NCI-H1436 treated with DMSO at 0.1 percent for 48 hours (cell line): Measurements from ENCODE around the gene AKAP7.
"Not testable (repeated sequence)": the region's sequence is repeated elsewhere in the genome, so short reads cannot be mapped to it uniquely, and the experiment has no call there.

ENCODE experiments used
- DNase-seq: peaks from one replicate; lab custom pipeline; 2025; lab: John Stamatoyannopoulos, UW

AKAP7 gene

DNA sequence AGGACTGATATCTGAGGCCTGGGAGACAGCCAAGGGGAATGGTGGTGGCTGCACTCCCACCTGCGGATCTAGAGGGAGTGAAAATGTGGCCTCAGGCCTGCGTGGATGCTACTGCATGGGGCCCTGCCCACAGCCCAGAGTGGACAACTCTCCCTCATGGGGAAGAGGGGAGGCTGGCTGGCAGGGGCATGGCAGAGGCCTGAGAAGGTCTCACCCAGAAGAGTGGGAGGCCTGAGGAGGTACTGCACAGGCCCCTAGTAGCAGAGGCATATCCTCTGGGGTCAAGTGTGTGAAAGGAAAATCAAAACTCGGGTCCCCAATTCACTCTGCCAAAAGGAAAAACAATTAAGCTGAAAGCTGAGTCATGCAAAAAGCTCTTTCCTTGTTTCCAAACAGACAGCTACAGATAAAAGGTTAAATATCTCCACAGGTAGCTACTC is 158.2 kb downstream of the AKAP7 start:
- no peak for DNase-seq

DNA sequence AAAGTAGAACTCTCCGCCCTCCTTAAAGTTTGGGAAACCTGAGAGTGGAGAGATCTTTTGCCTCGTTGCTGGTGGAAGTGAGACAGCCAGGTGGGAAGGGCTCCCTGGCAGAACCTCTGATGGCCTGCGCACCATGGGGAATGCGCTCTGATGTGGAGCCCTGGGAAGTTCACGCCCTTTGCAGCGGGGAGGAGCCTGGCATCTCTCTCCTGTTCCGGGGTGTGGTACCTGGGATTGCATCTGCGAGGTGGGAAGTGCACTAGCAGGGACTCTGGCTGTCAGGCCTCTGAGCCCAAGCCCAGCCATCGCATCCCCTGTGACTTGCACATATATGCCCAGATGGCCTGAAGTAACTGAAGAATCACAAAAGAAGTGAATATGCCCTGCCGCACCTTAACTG is 159.8 kb downstream of the AKAP7 start:
- DNase-seq = no peak

DNA sequence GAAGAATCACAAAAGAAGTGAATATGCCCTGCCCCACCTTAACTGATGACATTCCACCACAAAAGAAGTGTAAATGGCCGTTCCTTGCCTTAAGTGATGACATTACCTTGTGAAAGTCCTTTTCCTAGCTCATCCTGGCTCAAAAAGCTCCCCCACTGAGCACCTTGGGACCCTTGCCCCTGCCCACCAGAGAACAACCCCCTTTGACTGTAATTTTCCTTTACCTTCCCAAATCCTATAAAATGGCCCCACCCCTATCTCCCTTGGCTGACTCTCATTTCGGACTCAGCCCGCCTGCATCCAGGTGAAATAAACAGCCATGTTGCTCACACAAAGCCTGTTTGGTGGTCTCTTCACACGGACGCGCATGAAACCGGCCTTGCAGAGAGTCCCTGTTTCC is 165.6 kb downstream of the AKAP7 start:
- not testable (repeated sequence) for DNase-seq

DNA sequence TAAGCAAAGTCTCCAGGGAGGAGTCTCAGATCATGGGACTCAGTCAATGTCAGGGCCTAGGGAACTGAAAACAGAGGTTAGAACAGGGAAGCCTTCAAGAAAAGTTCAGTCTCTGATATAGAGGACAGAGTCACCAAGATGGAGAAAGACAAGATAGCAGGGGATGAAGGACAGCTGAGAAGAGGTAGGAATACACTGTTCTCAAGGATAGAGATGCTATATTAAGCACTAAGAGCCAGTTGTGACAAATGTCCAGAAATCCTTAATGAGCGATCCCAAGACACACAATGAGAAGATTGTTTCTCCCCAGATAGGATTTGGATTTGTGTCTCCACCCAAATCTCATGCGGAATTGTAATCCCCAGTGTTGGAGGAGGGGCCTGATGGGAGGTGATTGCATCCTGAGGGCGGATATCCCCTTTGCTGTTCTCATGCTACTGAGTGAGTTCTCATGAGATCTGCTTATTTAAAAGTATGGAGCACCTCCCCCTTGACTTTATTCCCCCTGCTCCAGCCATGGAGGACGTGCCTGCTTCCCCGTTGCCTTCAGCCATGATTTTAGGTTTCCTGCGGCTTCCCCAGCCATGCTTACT is 168.2 kb downstream of the AKAP7 start:
- no peak for DNase-seq

DNA sequence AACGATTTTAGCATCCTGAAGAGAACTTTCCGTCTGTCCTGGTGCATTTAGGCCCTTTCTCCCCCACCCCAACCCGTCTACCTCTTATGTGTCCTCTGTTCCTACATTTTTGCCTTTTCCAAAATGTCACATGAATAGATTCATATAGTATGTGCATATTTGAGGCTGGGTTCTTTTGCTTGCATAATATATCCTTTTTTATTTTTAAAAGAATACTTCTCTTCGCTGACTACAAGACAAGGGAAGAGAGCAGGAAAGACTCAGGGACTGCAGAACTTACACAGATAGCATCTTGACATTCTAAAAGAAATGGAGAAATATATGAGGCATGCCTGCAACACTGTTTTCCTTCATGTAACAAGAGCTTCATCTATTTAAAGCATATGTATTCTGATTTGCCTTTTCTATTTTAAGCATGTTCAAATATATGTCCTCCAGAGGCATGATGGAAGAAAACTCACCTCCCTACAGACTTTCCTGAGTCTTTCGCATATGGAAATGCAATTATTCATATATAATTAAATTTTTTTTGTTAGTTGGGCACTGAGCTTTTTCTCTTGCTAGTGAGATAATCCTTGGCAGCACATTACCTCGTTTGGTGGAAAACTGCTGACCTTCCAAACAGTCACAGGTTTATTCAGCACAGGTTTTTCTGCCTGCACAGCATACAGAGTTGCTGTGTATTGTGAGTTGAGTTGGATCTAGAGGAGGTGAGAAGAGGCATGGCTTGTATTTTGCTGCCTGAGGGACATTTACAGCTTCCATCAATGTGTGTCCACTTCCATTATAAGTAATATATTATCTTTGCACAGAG is 170.0 kb downstream of the AKAP7 start:
- DNase-seq = no peak

DNA sequence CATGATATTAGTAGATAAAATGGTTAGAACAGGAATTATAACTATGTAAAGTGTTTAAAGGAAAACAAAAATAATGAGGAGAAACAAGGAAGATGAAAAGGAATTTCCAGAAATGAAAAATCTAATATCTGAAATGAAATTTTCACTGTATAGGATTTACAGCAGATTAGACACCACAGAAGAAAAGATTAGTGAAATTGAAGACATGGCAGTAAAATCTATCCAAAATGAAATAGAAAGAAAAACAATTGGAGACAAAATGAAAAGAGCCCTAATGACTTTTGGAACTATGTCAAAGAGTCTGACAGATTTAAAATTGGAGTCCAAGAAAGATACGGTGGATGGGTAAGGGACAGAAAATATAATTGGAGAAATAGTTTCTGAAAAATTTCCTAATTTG is 174.2 kb downstream of the AKAP7 start:
- no peak for DNase-seq

DNA sequence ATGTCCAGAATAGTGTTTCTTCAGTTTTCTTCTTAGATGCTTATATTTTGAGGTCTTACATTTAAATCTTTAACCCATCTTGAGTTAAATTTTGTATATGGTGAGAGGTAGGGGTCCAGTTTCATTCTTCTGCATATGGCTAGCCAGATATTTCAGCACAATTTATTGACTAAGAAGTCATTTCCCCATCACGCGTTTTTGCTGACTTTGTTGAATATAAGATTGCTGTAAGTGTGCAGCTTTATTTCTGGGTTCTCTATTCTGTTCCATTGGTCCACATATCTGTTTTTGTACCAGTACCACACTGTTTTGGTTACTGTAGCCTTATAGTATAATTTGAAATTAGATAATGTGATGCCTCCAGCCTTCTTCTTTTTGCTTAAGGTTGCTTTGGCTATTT is 179.6 kb downstream of the AKAP7 start:
- DNase-seq = no peak

DNA sequence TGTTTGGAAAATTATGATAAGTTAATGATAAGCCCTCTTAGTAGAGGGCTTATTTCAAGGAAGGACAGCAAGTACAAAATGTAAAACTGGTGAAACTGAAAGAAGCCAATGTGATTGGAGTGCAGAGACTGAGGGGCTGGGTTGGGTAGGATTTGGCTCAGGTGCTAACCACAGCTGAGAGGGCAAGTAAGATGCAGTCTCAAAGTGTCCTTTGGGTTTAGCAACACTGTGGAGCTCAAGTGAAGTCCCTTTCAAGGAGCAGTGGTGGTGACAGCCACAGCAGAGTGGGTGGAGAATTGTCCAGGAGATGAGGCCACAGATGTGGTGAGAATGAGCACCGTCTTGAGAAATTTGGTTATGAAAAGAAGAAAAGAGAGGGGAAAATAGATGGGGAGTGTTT is 181.4 kb downstream of the AKAP7 start:
- no peak for DNase-seq

DNA sequence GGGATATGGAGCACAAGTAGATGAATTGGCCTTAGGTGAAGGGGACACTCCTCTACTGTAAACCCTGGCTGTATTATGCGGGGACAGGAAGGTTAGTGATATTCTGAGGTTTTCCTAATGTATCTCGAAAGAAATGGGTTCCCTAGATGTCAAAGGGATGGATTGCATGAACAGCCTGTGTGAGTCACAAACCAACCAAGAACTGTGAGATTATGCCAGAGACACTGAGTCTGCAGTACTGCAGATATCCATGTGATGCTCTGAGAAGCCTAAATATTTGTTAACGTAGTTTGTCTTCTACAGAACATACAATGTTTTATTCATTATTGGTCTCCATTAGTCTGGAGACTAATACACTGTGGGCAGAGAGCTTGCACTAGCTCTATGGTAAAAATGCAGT is 182.2 kb downstream of the AKAP7 start:
- no peak for DNase-seq

DNA sequence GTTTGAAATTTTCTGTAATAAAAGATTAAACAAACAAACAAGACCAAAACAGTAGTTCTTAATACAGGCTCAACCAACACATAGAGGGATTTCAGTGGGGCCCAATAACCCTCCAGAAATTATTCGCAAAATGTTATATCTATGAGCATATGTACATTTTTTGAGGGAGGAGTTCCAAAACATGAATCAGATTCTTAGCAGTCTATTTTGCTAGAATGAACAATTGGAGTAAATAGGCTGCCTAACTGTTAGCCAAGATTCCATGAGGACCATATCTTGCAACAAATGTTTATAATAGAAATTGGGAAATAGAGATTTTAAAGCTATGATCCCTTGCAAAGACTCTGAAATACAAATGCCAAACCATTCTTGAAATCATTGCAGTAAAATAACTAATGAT is 186.3 kb downstream of the AKAP7 start:
- no peak for DNase-seq

DNA sequence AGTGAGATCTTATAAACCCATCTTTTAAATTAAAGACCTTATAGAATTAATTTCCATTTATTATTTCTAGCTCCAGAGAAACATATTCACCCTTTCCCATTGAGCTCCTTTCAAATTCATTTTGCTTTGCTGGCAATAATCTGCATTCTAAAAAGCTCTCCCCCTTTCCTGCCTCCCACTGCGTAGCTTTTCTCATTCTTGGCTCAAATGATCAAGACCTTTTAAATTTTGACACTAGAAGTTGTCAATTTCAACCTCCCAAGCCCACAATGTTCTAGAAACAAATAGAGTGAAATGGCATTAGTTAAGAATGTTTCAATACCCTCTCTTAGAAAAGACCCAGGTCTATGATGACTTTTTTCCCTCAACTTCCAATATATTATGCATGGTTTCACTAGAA is 186.9 kb downstream of the AKAP7 start:
- no peak for DNase-seq

DNA sequence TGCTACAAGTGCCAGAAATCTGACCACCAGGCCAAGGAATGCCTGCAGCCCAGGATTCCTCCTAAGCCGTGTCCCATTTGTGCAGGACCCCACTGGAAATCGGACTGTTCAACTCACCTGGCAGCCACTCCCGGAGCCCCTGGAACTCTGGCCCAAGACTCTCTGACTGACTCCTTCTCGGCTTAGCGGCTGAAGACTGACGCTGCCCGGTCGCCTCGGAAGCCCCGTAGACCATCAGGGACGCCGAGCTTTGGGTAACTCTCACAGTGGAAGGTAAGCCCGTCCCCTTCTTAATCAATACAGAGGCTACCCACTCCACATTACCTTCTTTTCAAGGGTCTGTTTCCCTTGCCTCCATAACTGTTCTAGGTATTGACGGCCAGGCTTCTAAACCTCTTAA is 190.4 kb downstream of the AKAP7 start:
- DNase-seq = not testable (repeated sequence)

DNA sequence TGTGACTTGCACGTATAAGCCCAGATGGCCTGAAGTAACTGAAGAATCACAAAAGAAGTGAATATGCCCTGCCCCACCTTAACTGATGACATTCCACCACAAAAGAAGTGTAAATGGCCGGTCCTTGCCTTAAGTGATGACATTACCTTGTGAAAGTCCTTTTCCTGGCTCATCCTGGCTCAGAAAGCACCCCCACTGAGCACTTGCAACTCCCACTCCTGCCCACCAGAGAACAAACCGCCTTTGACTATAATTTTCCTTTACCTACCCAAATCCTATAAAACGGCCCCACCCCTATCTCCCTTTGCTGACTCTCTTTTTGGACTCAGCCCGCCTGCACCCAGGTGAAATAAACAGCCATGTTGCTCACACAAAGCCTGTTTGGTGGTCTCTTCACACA is 193.5 kb downstream of the AKAP7 start:
- DNase-seq = not testable (repeated sequence)

DNA sequence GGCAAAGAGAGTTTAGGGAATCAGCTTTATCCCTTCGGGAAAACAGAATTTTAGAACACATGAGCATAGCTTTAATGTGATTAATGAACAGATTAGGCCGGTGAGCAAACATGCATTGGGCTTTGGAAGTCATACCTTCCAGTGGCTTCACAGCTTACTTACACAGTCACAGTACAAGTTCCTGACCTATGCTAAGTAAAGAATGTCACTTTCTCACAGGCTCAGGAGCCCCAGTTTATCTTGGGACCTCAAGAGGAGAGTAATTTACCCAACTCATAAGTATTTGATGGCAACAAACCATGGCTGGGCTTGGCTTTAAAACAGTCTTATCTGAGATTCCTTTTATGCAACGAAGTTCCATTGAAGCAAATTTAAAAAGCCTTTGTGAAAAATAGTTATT is 195.9 kb downstream of the AKAP7 start:
- no peak for DNase-seq

DNA sequence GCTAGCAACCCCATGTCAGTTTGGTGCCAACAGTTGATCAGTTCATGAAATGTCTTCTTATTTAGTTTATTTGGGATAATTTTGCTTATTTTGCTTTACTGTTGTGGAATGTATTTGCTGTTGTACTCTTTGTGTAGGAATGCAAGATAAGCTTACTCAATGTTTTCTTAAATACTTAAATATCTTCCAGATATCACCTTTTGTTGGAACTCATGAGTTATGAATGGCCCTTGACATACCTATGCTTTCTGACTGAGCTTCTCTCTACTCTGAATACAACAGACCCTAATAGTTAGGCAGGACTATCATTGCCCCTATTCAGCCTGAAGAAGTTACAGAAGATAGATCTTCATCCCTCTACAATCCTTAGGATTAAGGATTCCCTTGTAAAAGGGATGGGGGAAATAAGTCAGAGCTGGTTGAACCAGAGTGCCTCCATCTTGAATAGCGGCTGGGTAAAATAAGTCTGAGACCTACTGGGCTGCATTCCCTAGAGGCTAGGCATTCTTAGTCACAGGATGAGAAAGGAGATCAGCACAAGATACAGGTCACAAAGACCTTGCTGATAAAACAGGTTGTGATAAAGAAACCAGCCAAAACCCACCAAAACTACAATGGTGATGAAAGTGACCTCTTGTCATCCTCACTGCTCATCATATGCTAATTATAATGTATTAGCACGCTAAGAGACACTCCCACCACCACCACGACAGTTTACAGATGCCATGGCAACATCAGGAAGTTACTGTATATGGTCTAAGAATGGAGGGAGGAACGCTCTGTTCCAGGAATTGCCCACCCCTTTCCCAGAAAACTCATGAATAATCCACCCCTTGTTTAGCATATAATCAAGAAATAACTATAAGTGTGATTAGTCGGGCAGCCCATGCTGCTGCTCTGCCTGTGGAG is 196.9 kb downstream of the AKAP7 start:
- no peak for DNase-seq
